H1 (cell line): ENCODE results near the gene TEX44.

Experiments
- CHD2 ChIP-seq: IDR thresholded peaks from 2 replicates; pipeline ENCODE4 v1.6.1; 2012; ENCODE audit warnings: low read length, improper control_type of control experiment
- HDAC2 ChIP-seq, 2 experiments: fragments of 300-600 bp in 1 of 2; sonication (generic) in 1 of 2; IDR thresholded peaks; 2 replicates each; pipeline ENCODE4 v1.6.1; 2011 to 2012; ENCODE audit warnings: low read depth in 2 of 2, low read length in 2 of 2, mild to moderate bottlenecking in 2 of 2, moderate library complexity in 2 of 2, borderline replicate concordance in 1 of 2, inconsistent platforms in 1 of 2
- JUND ChIP-seq: IDR thresholded peaks from 2 replicates; pipeline ENCODE4 v1.6.1; 2011; ENCODE audit warnings: mild to moderate bottlenecking, improper control_type of control experiment, low read length
- PHF8 ChIP-seq: fragments of 200-600 bp; sonication (generic); conservative IDR thresholded peaks from 2 replicates; pipeline ENCODE4 v1.7.1; 2012; ENCODE audit warnings: low read depth, mild to moderate bottlenecking, inconsistent platforms, low read length, moderate library complexity
- POLR2A ChIP-seq, 2 experiments: IDR thresholded peaks; 1 replicate in 1 of 2; 2 replicates in 1 of 2; pipeline ENCODE4 v1.6.1; 2011; ENCODE audit warnings: low read depth in 2 of 2, low read length in 2 of 2, mild to moderate bottlenecking in 2 of 2; ENCODE audit errors: control extremely low read depth in 1 of 2
- RFX5 ChIP-seq: IDR thresholded peaks from 2 replicates; pipeline ENCODE4 v1.6.1; 2011; ENCODE audit warnings: low read depth, low read length, improper control_type of control experiment, borderline replicate concordance
- SP2 ChIP-seq: IDR thresholded peaks from 2 replicates; pipeline ENCODE4 v1.6.1; 2012; ENCODE audit warnings: mild to moderate bottlenecking, low read length, inconsistent platforms
- TBP ChIP-seq: IDR thresholded peaks from 2 replicates; pipeline ENCODE4 v1.6.1; 2011; ENCODE audit warnings: low read depth, low read length, improper control_type of control experiment
- TF ChIP-seq, protein P1 (sequence below), 3 experiments: IDR thresholded peaks; 1 replicate in 2 of 3; 2 replicates in 1 of 3; pipeline versions ENCODE4 v1.5.1 to v1.6.1; 2011; ENCODE audit warnings: low read length in 3 of 3, mild to moderate bottlenecking in 3 of 3, inconsistent platforms in 2 of 3, low read depth in 1 of 3, moderate library complexity in 1 of 3; ENCODE audit not compliant: insufficient read depth in 1 of 3; ENCODE audit errors: control extremely low read depth in 1 of 3
- TF ChIP-seq, protein P2 (sequence below): IDR thresholded peaks from 2 replicates; pipeline ENCODE4 v1.6.1; 2012; ENCODE audit warnings: inconsistent platforms

DNA sequence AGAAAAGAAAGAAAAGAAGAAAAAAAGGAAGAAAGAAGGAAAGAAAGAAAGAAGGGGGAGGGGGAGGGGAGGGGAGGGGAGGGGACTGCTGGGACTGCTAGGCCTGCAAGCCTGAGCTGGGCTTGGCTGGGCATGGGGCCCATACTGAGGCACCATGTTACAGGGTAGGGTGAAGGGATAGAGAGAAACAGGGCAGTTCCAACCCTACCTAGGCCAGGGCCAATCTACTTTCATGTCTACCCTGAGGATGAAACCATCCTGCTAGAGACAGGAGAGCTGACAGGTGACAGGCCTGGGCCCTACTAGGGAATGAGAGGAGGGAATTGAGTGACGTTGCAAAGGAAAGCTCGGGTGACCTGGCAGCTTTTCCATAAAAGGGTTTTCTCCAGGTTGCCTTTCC, 41.7 kb downstream of the TEX44 start:
- TF ChIP-seq, protein P1, sequence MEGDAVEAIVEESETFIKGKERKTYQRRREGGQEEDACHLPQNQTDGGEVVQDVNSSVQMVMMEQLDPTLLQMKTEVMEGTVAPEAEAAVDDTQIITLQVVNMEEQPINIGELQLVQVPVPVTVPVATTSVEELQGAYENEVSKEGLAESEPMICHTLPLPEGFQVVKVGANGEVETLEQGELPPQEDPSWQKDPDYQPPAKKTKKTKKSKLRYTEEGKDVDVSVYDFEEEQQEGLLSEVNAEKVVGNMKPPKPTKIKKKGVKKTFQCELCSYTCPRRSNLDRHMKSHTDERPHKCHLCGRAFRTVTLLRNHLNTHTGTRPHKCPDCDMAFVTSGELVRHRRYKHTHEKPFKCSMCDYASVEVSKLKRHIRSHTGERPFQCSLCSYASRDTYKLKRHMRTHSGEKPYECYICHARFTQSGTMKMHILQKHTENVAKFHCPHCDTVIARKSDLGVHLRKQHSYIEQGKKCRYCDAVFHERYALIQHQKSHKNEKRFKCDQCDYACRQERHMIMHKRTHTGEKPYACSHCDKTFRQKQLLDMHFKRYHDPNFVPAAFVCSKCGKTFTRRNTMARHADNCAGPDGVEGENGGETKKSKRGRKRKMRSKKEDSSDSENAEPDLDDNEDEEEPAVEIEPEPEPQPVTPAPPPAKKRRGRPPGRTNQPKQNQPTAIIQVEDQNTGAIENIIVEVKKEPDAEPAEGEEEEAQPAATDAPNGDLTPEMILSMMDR (IDR thresholded peaks at IDR 0.05; ENCODE audit: control extremely low read depth in 1 of 3, insufficient read depth in 1 of 3, low read depth in 1 of 3, low read length in 3 of 3), result no peak
- TF ChIP-seq POLR2A (IDR thresholded peaks at IDR 0.05; ENCODE audit: control extremely low read depth in 1 of 2, low read depth in 2 of 2, low read length in 2 of 2) (no peak), RFX5 (no peak), HDAC2 (IDR thresholded peaks at IDR 0.05; ENCODE audit: borderline replicate concordance in 1 of 2, low read depth in 2 of 2, low read length in 2 of 2) (no peak), CHD2 (no peak), JUND (no peak), SP2 (no peak), PHF8 (no peak), TBP (no peak)
- TF ChIP-seq, protein P2, sequence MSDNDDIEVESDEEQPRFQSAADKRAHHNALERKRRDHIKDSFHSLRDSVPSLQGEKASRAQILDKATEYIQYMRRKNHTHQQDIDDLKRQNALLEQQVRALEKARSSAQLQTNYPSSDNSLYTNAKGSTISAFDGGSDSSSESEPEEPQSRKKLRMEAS, result no peak
